ENCODE measurements around the gene MYO1B.

MYO1B gene

DNA sequence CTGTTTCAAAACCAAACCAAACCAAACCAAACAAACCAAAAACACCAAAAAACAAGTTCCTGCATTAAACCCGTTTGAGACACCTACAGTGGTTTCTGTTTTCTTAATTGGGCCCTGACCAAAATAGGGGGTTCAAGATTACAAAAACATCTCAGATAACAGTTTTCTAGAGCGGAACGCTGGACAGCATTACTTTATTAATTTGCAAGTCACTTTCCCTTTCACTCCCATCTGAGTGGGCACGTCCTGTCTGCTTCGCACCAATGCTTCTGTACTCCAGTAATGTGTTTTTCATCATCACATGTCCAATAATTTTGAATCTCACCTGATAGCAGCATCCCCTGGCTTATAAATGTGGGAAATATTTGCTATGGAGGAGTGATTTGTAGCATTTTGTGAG is 11.7 kb upstream of the MYO1B start:
- H3K27ac ChIP-seq (ENCODE audit: low read depth, low read length, poor library complexity, severe bottlenecking): no peak overlapping the region
- H2AFZ ChIP-seq (ENCODE audit: low read length): no peak overlapping the region
- no peaks in the 10 kb centered on the region for H3K9me2 ChIP-seq (ENCODE audit: low read depth, low read length)

DNA sequence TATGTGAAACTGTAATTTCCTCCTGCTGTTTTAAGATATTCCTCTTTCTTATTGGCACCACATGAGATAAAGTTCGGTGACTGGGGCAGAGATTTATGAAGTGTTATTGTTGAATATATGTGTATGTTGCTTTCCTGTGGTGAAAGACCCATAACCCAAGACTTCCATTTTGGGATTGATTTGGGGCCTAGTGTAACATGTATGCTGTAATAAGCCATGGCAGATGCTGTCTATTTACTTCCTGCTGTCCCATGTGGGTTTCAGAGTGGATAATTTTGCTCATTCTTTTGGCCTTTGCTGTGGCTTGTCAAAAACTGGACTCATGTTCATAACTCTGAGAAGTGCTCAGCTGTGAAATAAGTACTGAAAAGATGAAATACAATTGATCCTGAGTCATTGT is 10.8 kb upstream of the MYO1B start:
- no peak overlapping the region for H3K27ac ChIP-seq (ENCODE audit: low read depth, low read length, poor library complexity, severe bottlenecking)
- no peak overlapping the region for H3K9ac ChIP-seq (ENCODE audit: low read length)
- no peaks in the 10 kb centered on the region for H3K9me3 ChIP-seq (ENCODE audit: low read length)
- H3K4me2 ChIP-seq (ENCODE audit: low read length): no peak overlapping the region
- TF ChIP-seq, protein P1, sequence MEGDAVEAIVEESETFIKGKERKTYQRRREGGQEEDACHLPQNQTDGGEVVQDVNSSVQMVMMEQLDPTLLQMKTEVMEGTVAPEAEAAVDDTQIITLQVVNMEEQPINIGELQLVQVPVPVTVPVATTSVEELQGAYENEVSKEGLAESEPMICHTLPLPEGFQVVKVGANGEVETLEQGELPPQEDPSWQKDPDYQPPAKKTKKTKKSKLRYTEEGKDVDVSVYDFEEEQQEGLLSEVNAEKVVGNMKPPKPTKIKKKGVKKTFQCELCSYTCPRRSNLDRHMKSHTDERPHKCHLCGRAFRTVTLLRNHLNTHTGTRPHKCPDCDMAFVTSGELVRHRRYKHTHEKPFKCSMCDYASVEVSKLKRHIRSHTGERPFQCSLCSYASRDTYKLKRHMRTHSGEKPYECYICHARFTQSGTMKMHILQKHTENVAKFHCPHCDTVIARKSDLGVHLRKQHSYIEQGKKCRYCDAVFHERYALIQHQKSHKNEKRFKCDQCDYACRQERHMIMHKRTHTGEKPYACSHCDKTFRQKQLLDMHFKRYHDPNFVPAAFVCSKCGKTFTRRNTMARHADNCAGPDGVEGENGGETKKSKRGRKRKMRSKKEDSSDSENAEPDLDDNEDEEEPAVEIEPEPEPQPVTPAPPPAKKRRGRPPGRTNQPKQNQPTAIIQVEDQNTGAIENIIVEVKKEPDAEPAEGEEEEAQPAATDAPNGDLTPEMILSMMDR (IDR thresholded peaks at IDR 0.05; ENCODE audit: low read length): no peak
- no peak for TF ChIP-seq EZH2 (IDR thresholded peaks at IDR 0.05; ENCODE audit: borderline replicate concordance, low read length)
- H4K20me1 ChIP-seq (ENCODE audit: insufficient read depth, low read length): no peaks in the 10 kb centered on the region
- H3K79me2 ChIP-seq (ENCODE audit: insufficient read depth, low read length): no peaks in the 10 kb centered on the region
- H3K4me3 ChIP-seq (ENCODE audit: low read depth, low read length, poor library complexity, severe bottlenecking): no peak overlapping the region
- H3K4me1 ChIP-seq (ENCODE audit: insufficient read depth, low read length, severe bottlenecking): no peaks in the 10 kb centered on the region
- H3K27me3 ChIP-seq (ENCODE audit: insufficient read depth, low read length): no peaks in the 10 kb centered on the region
- no peaks in the 10 kb centered on the region for H3K9me2 ChIP-seq (ENCODE audit: low read depth, low read length)
- no peaks in the 10 kb centered on the region for H3K36me3 ChIP-seq (ENCODE audit: insufficient read depth, low read length)
- H3F3A ChIP-seq (ENCODE audit: insufficient read depth, low read length): no peaks in the 10 kb centered on the region
- no peak overlapping the region for H2AFZ ChIP-seq (ENCODE audit: low read length)

More for the DNA sequence above, 11.7 kb upstream of the MYO1B start:
- Histone ChIP-seq H3K4me3 (ENCODE audit: low read depth, low read length, poor library complexity, severe bottlenecking) (no peak overlapping the region), H3K79me2 (ENCODE audit: insufficient read depth, low read length) (no peaks in the 10 kb centered on the region), H3F3A (ENCODE audit: insufficient read depth, low read length) (no peaks in the 10 kb centered on the region), H3K9me3 (ENCODE audit: low read length) (no peaks in the 10 kb centered on the region), H3K27me3 (ENCODE audit: insufficient read depth, low read length) (no peaks in the 10 kb centered on the region), H3K36me3 (ENCODE audit: insufficient read depth, low read length) (no peaks in the 10 kb centered on the region), H4K20me1 (ENCODE audit: insufficient read depth, low read length) (no peaks in the 10 kb centered on the region), H3K9ac (ENCODE audit: low read length) (no peak overlapping the region), H3K4me1 (ENCODE audit: insufficient read depth, low read length, severe bottlenecking) (no peaks in the 10 kb centered on the region), H3K4me2 (ENCODE audit: low read length) (no peak overlapping the region)
- TF ChIP-seq EZH2 (IDR thresholded peaks at IDR 0.05; ENCODE audit: borderline replicate concordance, low read length): no peak
- TF ChIP-seq, protein P1 (IDR thresholded peaks at IDR 0.05; ENCODE audit: low read length): no peak

DNA sequence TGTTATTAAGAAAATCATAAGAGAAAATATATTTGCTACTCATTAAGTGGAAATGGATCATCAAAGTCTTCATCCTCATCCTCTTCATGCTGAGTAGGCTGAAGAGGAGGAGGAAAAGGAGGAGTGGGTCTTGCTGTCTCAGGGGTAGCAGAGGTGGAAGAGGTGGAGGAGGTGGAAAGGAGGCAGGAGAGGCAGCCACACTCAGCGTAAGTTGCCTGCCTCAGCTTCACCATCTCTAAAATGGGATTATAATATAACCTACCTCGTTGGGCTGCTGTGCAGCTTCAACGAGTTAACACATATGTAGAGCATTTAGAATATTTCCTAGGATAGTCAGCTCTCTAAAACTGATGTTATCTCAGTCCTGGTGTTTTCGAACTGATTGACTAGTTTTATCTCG is 4.3 kb upstream of the MYO1B start:
- H3K4me3 ChIP-seq (ENCODE audit: low read depth, low read length, poor library complexity, severe bottlenecking): no peak overlapping the region
- H3K79me2 ChIP-seq (ENCODE audit: insufficient read depth, low read length): no peaks in the 10 kb centered on the region
- no peaks in the 10 kb centered on the region for H3K27me3 ChIP-seq (ENCODE audit: insufficient read depth, low read length)
- H3K9me2 ChIP-seq (ENCODE audit: low read depth, low read length): no peaks in the 10 kb centered on the region
- H3K9me3 ChIP-seq (ENCODE audit: low read length): no peaks in the 10 kb centered on the region
- no peak overlapping the region for H3K9ac ChIP-seq (ENCODE audit: low read length)
- no peaks in the 10 kb centered on the region for H3F3A ChIP-seq (ENCODE audit: insufficient read depth, low read length)
- H3K4me1 ChIP-seq (ENCODE audit: insufficient read depth, low read length, severe bottlenecking): no peaks in the 10 kb centered on the region
- no peak overlapping the region for H2AFZ ChIP-seq (ENCODE audit: low read length)
- H3K4me2 ChIP-seq (ENCODE audit: low read length): no peak overlapping the region
- TF ChIP-seq EZH2 (IDR thresholded peaks at IDR 0.05; ENCODE audit: borderline replicate concordance, low read length): no peak
- TF ChIP-seq, protein P1 (IDR thresholded peaks at IDR 0.05; ENCODE audit: low read length): no peak
- no peaks in the 10 kb centered on the region for H4K20me1 ChIP-seq (ENCODE audit: insufficient read depth, low read length)
- H3K27ac ChIP-seq (ENCODE audit: low read depth, low read length, poor library complexity, severe bottlenecking): no peak overlapping the region
- H3K36me3 ChIP-seq (ENCODE audit: insufficient read depth, low read length): no peaks in the 10 kb centered on the region
